ENCODE data around the gene NKAIN2. TPM values are rescaled to one million over a fixed set of nuclear protein-coding genes. Genes with fewer than 3 reads are reported as not detected.

Gene NKAIN2
- total RNA-seq, 1 experiment from 2014 or later, result 2.2 TPM

GRCh38 chr6:124797224-124797623 lies 993.6 kb downstream of the NKAIN2 start:
- Histone ChIP-seq H3K27ac (ENCODE audit: low read depth, low read length, poor library complexity, severe bottlenecking) (no peak overlapping the region), H3K4me3 (ENCODE audit: low read depth, low read length, poor library complexity, severe bottlenecking) (no peak overlapping the region), H3K4me1 (ENCODE audit: insufficient read depth, low read length, poor library complexity, severe bottlenecking) (peaks cover 45% of the 10 kb centered on the region), H3K9me3 (ENCODE audit: low read depth, low read length, poor library complexity, severe bottlenecking) (no peaks in the 10 kb centered on the region), H3K36me3 (ENCODE audit: insufficient read depth, low read length, poor library complexity, severe bottlenecking) (no peaks in the 10 kb centered on the region), H3K27me3 (replicated peaks; ENCODE audit: insufficient read depth, low read depth, low read length, poor library complexity) (no peaks in the 10 kb centered on the region)
- no TSS peak for BruUV-seq (replicated peaks)
- ChIA-PET POLR2A (ENCODE audit: low non-redundant PET) (no interaction called here), CTCF (no interaction called here)
- DNase-seq (ENCODE audit: low spot score), result no peak
- intact Hi-C loops (cut with micrococcal nuclease; ENCODE audit: unreplicated experiment), result loop anchor here (2.0 to 10.0 kb wide), 6 partner anchors 462 to 1932 kb away; partner anchors contain the start of gene NKAIN2
- TF ChIP-seq EZH2 (IDR thresholded peaks at IDR 0.05; ENCODE audit: borderline replicate concordance, low read depth, low read length, poor library complexity, severe bottlenecking) (no peak), CTCF (conservative IDR thresholded peaks at IDR 0.05; ENCODE audit: low read depth, low read length) (no peak)

GRCh38 chr6:124798942-124799496 lies 995.4 kb downstream of the NKAIN2 start:
- intact Hi-C loops (cut with micrococcal nuclease; ENCODE audit: unreplicated experiment), result loop anchor here (5.0 to 10.0 kb wide), 4 partner anchors 464 to 1934 kb away; no protein-coding TSS in a partner anchor
- Histone ChIP-seq H3K36me3 (ENCODE audit: insufficient read depth, low read length, poor library complexity, severe bottlenecking) (no peaks in the 10 kb centered on the region), H3K27me3 (replicated peaks; ENCODE audit: insufficient read depth, low read depth, low read length, poor library complexity) (no peaks in the 10 kb centered on the region), H3K27ac (ENCODE audit: low read depth, low read length, poor library complexity, severe bottlenecking) (no peak overlapping the region), H3K4me3 (ENCODE audit: low read depth, low read length, poor library complexity, severe bottlenecking) (no peak overlapping the region), H3K4me1 (ENCODE audit: insufficient read depth, low read length, poor library complexity, severe bottlenecking) (peaks cover 39% of the 10 kb centered on the region), H3K9me3 (ENCODE audit: low read depth, low read length, poor library complexity, severe bottlenecking) (no peaks in the 10 kb centered on the region)
- TF ChIP-seq CTCF (conservative IDR thresholded peaks at IDR 0.05; ENCODE audit: low read depth, low read length) (peak; percentile 58), EZH2 (IDR thresholded peaks at IDR 0.05; ENCODE audit: borderline replicate concordance, low read depth, low read length, poor library complexity, severe bottlenecking) (no peak)
- CTCF ChIA-PET, result interaction anchor here (0.6 to 1.6 kb wide), 4 partner anchors 606 to 1929 kb away, joined by 3 to 6 read pairs (median 3); no protein-coding TSS in a partner anchor
- no TSS peak for BruUV-seq (replicated peaks)
- DNase-seq (ENCODE audit: low spot score), result no peak
- POLR2A ChIA-PET (ENCODE audit: low non-redundant PET), result no interaction called here

GRCh38 chr6:124799638-124800037 lies 996.0 kb downstream of the NKAIN2 start:
- Histone ChIP-seq H3K4me3 (ENCODE audit: low read depth, low read length, poor library complexity, severe bottlenecking) (no peak overlapping the region), H3K27ac (ENCODE audit: low read depth, low read length, poor library complexity, severe bottlenecking) (no peak overlapping the region), H3K4me1 (ENCODE audit: insufficient read depth, low read length, poor library complexity, severe bottlenecking) (peaks cover 39% of the 10 kb centered on the region), H3K36me3 (ENCODE audit: insufficient read depth, low read length, poor library complexity, severe bottlenecking) (no peaks in the 10 kb centered on the region), H3K27me3 (replicated peaks; ENCODE audit: insufficient read depth, low read depth, low read length, poor library complexity) (no peaks in the 10 kb centered on the region), H3K9me3 (ENCODE audit: low read depth, low read length, poor library complexity, severe bottlenecking) (no peaks in the 10 kb centered on the region)
- no peak for DNase-seq (ENCODE audit: low spot score)
- TF ChIP-seq CTCF (conservative IDR thresholded peaks at IDR 0.05; ENCODE audit: low read depth, low read length), result no peak
- TF ChIP-seq EZH2 (IDR thresholded peaks at IDR 0.05; ENCODE audit: borderline replicate concordance, low read depth, low read length, poor library complexity, severe bottlenecking), result no peak
- no TSS peak for BruUV-seq (replicated peaks)
- POLR2A ChIA-PET (ENCODE audit: low non-redundant PET), result no interaction called here
- intact Hi-C loops (cut with micrococcal nuclease; ENCODE audit: unreplicated experiment), result loop anchor here (5.0 to 10.0 kb wide), 4 partner anchors 465 to 1935 kb away; no protein-coding TSS in a partner anchor
- CTCF ChIA-PET, result interaction anchor here (0.6 to 1.6 kb wide), 3 partner anchors 606 to 1358 kb away, joined by 3 to 6 read pairs (median 3); no protein-coding TSS in a partner anchor
